ENCODE results near the gene LRP1-AS. TPM values are rescaled to one million over a fixed set of nuclear protein-coding genes. Genes with fewer than 3 reads are reported as not detected.
A peak's percentile ranks its signal among the peaks of the same experiment; 100 is the strongest.
"Not testable (repeated sequence)": the region's sequence is repeated elsewhere in the genome, so short reads cannot be mapped to it uniquely, and the experiment has no call there.

LRP1-AS gene
- total and polyA plus RNA-seq, 7 experiments from 2014 or later, result not detected

DNA sequence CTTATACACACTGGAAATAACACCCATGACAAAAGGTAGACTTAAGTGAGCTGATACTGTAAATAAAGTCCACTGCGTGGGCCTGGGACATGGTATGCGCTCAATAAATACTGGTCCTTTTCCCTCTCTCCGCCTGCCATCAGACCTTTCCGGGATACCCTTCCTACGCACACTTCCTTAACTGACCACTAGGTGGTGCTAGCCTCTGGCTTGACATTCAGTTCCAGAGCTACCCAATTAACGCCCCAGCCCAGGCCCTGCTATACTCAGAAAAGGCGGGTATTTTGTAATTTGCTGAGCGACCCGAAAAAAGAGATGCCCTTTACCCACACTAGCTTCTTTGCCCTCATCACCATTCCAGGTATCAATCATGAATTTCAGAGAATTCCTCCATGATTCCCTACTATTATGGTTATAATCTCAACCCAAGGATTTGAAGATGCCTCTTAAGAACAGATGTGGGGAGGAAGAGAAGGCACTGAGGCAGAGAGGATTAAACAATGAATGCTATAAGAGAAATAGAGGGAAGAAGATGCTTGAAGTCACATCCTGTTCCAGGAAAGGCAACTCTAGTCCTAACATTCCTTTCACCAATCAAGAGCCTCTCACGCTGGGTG is 23.1 kb downstream of the LRP1-AS start:
- Mint-ChIP-seq H3K4me1 (peaks cover 2 to 16% (median 6%) of the 10 kb centered on the region in 7 donors), H3K27ac (peak overlapping the region in 2 of 9 donors; percentile 15 to 37), H3K27me3 (peaks cover 0 to 34% (median 0%) of the 10 kb centered on the region in 5 donors), H3K4me3 (peak overlapping the region in 2 of 10 donors; percentile 20 to 24), H3K36me3 (peaks cover 0 to 7% (median 0%) of the 10 kb centered on the region in 5 donors), H3K9me3 (peaks cover 0 to 9% (median 0%) of the 10 kb centered on the region in 11 donors)
- intact Hi-C loops (cut with micrococcal nuclease), result loop anchor here (1.0 to 10.0 kb wide), 4 partner anchors 49 to 330 kb away; partner anchors contain the start of genes GLI1 (in 1 of the 2) and INHBE (in 1 of the 2)
- ATAC-seq, result peak; percentile 87
- Histone ChIP-seq H3K27ac (ENCODE audit: low read depth, low read length) (no peak overlapping the region), H3K27me3 (ENCODE audit: control insufficient read depth in 2 of 2, insufficient read depth in 2 of 2, low read length in 2 of 2) (no peaks in the 10 kb centered on the region), H3K4me3 (ENCODE audit: low read length) (no peak overlapping the region), H3K36me3 (ENCODE audit: control insufficient read depth in 2 of 3, insufficient read depth in 3 of 3, low read length in 3 of 3) (peaks cover 0 to 5% (median 0%) of the 10 kb centered on the region in 3 experiments), H3K9me3 (ENCODE audit: control insufficient read depth in 2 of 3, low read length in 3 of 3) (no peaks in the 10 kb centered on the region), H3K4me1 (ENCODE audit: control insufficient read depth in 2 of 2, insufficient read depth in 2 of 2, low read length in 2 of 2) (peaks cover 0 to 6% of the 10 kb centered on the region in 2 donors)
- POLR2A ChIA-PET, result interaction anchor here (1.1 to 2.6 kb wide), 3 partner anchors 13 to 398 kb away, joined by 3 to 14 read pairs (median 3); partner anchors contain the start of gene STAT6
- CTCF ChIA-PET, result interaction anchor here (0.6 to 10.8 kb wide), 24 partner anchors 8 to 334 kb away, joined by 3 to 162 read pairs (median 4); partner anchors contain the start of gene STAT6
- DNase-seq, result peak; percentile 50 to 82 (median 72)

GRCh38 chr12:57123813-57124212 is 23.6 kb downstream of the LRP1-AS start:
- Histone ChIP-seq H3K4me3 (ENCODE audit: low read length) (no peak overlapping the region), H3K27me3 (ENCODE audit: control insufficient read depth in 2 of 2, insufficient read depth in 2 of 2, low read length in 2 of 2) (no peaks in the 10 kb centered on the region), H3K4me1 (ENCODE audit: control insufficient read depth in 2 of 2, insufficient read depth in 2 of 2, low read length in 2 of 2) (peaks cover 0 to 6% of the 10 kb centered on the region in 2 donors), H3K27ac (ENCODE audit: low read depth, low read length) (no peak overlapping the region), H3K9me3 (ENCODE audit: control insufficient read depth in 2 of 3, low read length in 3 of 3) (no peaks in the 10 kb centered on the region), H3K36me3 (ENCODE audit: control insufficient read depth in 2 of 3, insufficient read depth in 3 of 3, low read length in 3 of 3) (peaks cover 0 to 5% (median 0%) of the 10 kb centered on the region in 3 experiments)
- H3K27ac Mint-ChIP-seq, result peak overlapping the region in 2 of 9 donors; percentile 15 to 37
- H3K9me3 Mint-ChIP-seq, result peaks cover 0 to 9% (median 0%) of the 10 kb centered on the region in 11 donors
- H3K4me1 Mint-ChIP-seq, result peaks cover 5 to 16% (median 8%) of the 10 kb centered on the region in 7 donors
- CTCF ChIA-PET, result interaction anchor here (0.6 to 10.8 kb wide), 22 partner anchors 7 to 480 kb away, joined by 3 to 162 read pairs (median 4); partner anchors contain the start of gene STAT6
- POLR2A ChIA-PET, result interaction anchor here (1.1 to 2.6 kb wide), 4 partner anchors 12 to 398 kb away, joined by 3 to 14 read pairs (median 4); partner anchors contain the start of gene STAT6
- ATAC-seq, result no peak
- peaks cover 0 to 7% (median 0%) of the 10 kb centered on the region in 5 donors for H3K36me3 Mint-ChIP-seq
- peaks cover 0 to 34% (median 0%) of the 10 kb centered on the region in 5 donors for H3K27me3 Mint-ChIP-seq
- DNase-seq, result no peak
- H3K4me3 Mint-ChIP-seq, result no peak overlapping the region
- intact Hi-C loops (cut with micrococcal nuclease), result loop anchor here (1.0 to 10.0 kb wide), 4 partner anchors 49 to 331 kb away; partner anchors contain the start of genes GLI1 (in 1 of the 2) and INHBE (in 1 of the 2)

DNA sequence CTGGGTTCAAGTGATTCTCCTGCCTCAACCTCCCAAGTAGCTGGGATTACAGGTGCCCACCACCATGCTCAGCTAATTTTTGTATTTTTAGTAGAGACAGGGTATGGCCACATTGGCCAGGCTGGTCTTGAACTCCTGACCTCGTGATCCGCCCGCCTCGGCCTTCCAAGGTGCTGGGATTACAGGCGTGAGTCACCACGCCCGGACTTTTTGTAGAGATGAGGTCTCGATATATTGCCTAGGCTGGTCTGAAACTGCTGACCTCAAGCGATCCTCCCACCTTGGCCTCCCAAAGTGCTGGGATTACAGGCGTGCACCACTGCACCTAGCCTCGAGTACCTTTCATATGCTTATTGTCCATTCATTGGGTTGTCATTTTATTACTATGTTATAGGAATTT is 26.7 kb downstream of the LRP1-AS start:
- H3K36me3 Mint-ChIP-seq; H3K27me3 ChIP-seq (ENCODE audit: control insufficient read depth in 2 of 2, insufficient read depth in 2 of 2, low read length in 2 of 2); DNase-seq; H3K27ac Mint-ChIP-seq; H3K9me3 ChIP-seq (ENCODE audit: control insufficient read depth in 2 of 3, low read length in 3 of 3); H3K9me3 Mint-ChIP-seq; H3K4me1 ChIP-seq (ENCODE audit: control insufficient read depth in 2 of 2, insufficient read depth in 2 of 2, low read length in 2 of 2); H3K27ac ChIP-seq (ENCODE audit: low read depth, low read length); POLR2A ChIA-PET; ATAC-seq; H3K4me3 ChIP-seq (ENCODE audit: low read length); H3K4me3 Mint-ChIP-seq; H3K36me3 ChIP-seq (ENCODE audit: control insufficient read depth in 2 of 3, insufficient read depth in 3 of 3, low read length in 3 of 3): not testable (repeated sequence)
- peaks cover 0 to 24% (median 0%) of the 10 kb centered on the region in 5 donors for H3K27me3 Mint-ChIP-seq
- intact Hi-C loops (cut with micrococcal nuclease), result loop anchor here in 1 of 2 donors (10.0 kb wide), 1 partner anchor 334 kb away; the partner anchor contains the start of genes GLI1 and INHBE
- H3K4me1 Mint-ChIP-seq, result peaks cover 0 to 10% (median 5%) of the 10 kb centered on the region in 7 donors
- CTCF ChIA-PET, result interaction anchor here (1.1 to 10.8 kb wide), 3 partner anchors 9 to 112 kb away, joined by 3 to 162 read pairs (median 9); no protein-coding TSS in a partner anchor

DNA sequence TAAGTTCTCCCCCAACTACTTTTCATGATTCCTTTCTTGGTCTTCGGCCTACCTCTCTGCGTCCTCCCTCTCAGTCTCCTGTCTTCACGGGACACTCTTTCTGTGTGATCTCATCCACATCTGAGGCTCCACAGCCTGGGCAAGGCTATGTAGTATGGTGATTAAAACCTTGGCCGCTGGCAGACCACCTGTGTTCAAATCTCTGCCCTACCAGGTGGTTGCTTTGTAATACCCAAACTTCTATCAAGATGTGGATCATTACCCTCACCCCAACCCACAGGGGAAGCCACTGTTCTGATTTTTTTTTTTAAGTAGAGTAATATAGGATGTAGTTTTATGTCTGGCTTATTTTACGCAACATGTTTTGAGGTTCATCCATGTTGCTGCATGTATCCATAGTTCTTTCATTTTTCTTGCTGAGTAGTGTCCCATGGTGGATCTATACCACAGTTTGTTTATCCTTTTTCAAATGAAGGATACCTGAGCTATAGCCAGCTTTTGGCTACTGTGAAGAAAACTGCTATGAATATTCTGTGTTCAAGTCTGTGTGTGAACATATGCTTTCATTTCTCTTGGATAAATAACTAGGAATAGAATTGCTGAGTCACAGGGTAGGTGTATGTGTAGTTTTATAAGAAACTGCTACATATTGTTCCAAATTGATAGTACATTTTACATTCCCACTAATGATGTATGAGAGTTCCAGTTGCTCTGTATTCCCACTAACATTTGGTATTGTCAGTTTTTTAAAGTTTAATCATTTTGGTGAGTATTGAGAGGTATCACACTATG is 27.9 kb downstream of the LRP1-AS start:
- no peak for DNase-seq
- H3K27ac ChIP-seq (ENCODE audit: low read depth, low read length), result no peak overlapping the region
- H3K4me1 Mint-ChIP-seq, result peaks cover 0 to 9% (median 5%) of the 10 kb centered on the region in 7 donors
- H3K4me3 Mint-ChIP-seq, result no peak overlapping the region
- H3K4me1 ChIP-seq (ENCODE audit: control insufficient read depth in 2 of 2, insufficient read depth in 2 of 2, low read length in 2 of 2), result no peaks in the 10 kb centered on the region
- peaks cover 0 to 7% (median 0%) of the 10 kb centered on the region in 5 donors for H3K36me3 Mint-ChIP-seq
- ChIA-PET POLR2A (no interaction called here), CTCF (interaction anchor here (0.5 to 10.8 kb wide), 4 partner anchors 12 to 94 kb away, joined by 3 to 162 read pairs (median 3); no protein-coding TSS in a partner anchor)
- no peaks in the 10 kb centered on the region for H3K9me3 ChIP-seq (ENCODE audit: control insufficient read depth in 2 of 3, low read length in 3 of 3)
- H3K27me3 ChIP-seq (ENCODE audit: control insufficient read depth in 2 of 2, insufficient read depth in 2 of 2, low read length in 2 of 2), result no peaks in the 10 kb centered on the region
- ATAC-seq, result no peak
- no peaks in the 10 kb centered on the region for H3K36me3 ChIP-seq (ENCODE audit: control insufficient read depth in 2 of 3, insufficient read depth in 3 of 3, low read length in 3 of 3)
- peaks cover 0 to 15% (median 0%) of the 10 kb centered on the region in 5 donors for H3K27me3 Mint-ChIP-seq
- peaks cover 0 to 9% (median 0%) of the 10 kb centered on the region in 11 donors for H3K9me3 Mint-ChIP-seq
- no peak overlapping the region for H3K4me3 ChIP-seq (ENCODE audit: low read length)
- H3K27ac Mint-ChIP-seq, result no peak overlapping the region
- intact Hi-C loops (cut with micrococcal nuclease), result loop anchor here in 1 of 2 donors (10.0 kb wide), 1 partner anchor 335 kb away; the partner anchor contains the start of genes GLI1 and INHBE

GRCh38 chr12:57118711-57119271 is 28.6 kb downstream of the LRP1-AS start:
- Mint-ChIP-seq H3K4me1 (peaks cover 0 to 6% (median 0%) of the 10 kb centered on the region in 7 donors), H3K27me3 (peaks cover 0 to 11% (median 0%) of the 10 kb centered on the region in 5 donors), H3K9me3 (peaks cover 0 to 5% (median 0%) of the 10 kb centered on the region in 11 donors), H3K36me3 (peaks cover 0 to 5% (median 0%) of the 10 kb centered on the region in 5 donors), H3K27ac (no peak overlapping the region), H3K4me3 (no peak overlapping the region)
- Histone ChIP-seq H3K4me3 (ENCODE audit: low read length) (no peak overlapping the region), H3K9me3 (ENCODE audit: control insufficient read depth in 2 of 3, low read length in 3 of 3) (no peaks in the 10 kb centered on the region), H3K4me1 (ENCODE audit: control insufficient read depth in 2 of 2, insufficient read depth in 2 of 2, low read length in 2 of 2) (no peaks in the 10 kb centered on the region), H3K27ac (ENCODE audit: low read depth, low read length) (no peak overlapping the region), H3K27me3 (ENCODE audit: control insufficient read depth in 2 of 2, insufficient read depth in 2 of 2, low read length in 2 of 2) (no peaks in the 10 kb centered on the region), H3K36me3 (ENCODE audit: control insufficient read depth in 2 of 3, insufficient read depth in 3 of 3, low read length in 3 of 3) (no peaks in the 10 kb centered on the region)
- DNase-seq, result no peak
- peak; percentile 77 for ATAC-seq
- intact Hi-C loops (cut with micrococcal nuclease), result no loop called here
- CTCF ChIA-PET, result interaction anchor here (1.0 to 10.8 kb wide), 4 partner anchors 13 to 344 kb away, joined by 3 to 162 read pairs (median 6); no protein-coding TSS in a partner anchor
- POLR2A ChIA-PET, result interaction anchor here (1.7 kb wide), 1 partner anchor 50 kb away, joined by 4 read pairs; no protein-coding TSS in a partner anchor

Measured in naive thymus-derived CD4-positive, alpha-beta T cell (primary cell).